H7 (cell line): ENCODE data around the gene GJD4. TPM values are rescaled to one million over a fixed set of nuclear protein-coding genes. Genes with fewer than 3 reads are reported as not detected.
A peak's percentile ranks its signal among the peaks of the same experiment; 100 is the strongest.

Experiments used
- DNase-seq: peaks from one replicate; pipeline ENCODE4 v3.0.0; 2012
- H3K27me3 ChIP-seq: 2 replicates; pipeline ENCODE4 v1.6.0; 2011; ENCODE audit warnings: mild to moderate bottlenecking, low read length; ENCODE audit not compliant: control insufficient read depth, insufficient read depth
- H3K36me3 ChIP-seq: replicated peaks from 2 replicates; pipeline ENCODE4 v1.5.1; 2011; ENCODE audit warnings: low read length; ENCODE audit not compliant: control insufficient read depth, insufficient read depth
- H3K4me3 ChIP-seq: 2 replicates; pipeline ENCODE4 v1.5.1; 2011; ENCODE audit warnings: low read depth, mild to moderate bottlenecking, control low read depth, low read length, moderate library complexity; ENCODE audit not compliant: insufficient read depth
- total RNA-seq: library from RNA; depleted of rRNA; stranded (reverse); fragments of >200 nt; shearing (Covaris generic); gene quantifications from 2 replicates; pipeline ENCODE4 v1.2.3, GENCODE V29; 2014

GJD4 gene
- total RNA-seq, 1 experiment from 2014 or later: not detected

GRCh38 chr10:35626971-35627507, 21.9 kb downstream of the GJD4 start:
- no peak overlapping the region for H3K4me3 ChIP-seq
- no peaks in the 10 kb centered on the region for H3K27me3 ChIP-seq
- H3K36me3 ChIP-seq: no peaks in the 10 kb centered on the region
- no peak for DNase-seq

- no peak for DNase-seq
- no peak overlapping the region for H3K4me3 ChIP-seq
- H3K36me3 ChIP-seq: no peaks in the 10 kb centered on the region
- no peaks in the 10 kb centered on the region for H3K27me3 ChIP-seq
Measured at GRCh38 chr10:35631404-35631803, 26.3 kb downstream of the GJD4 start.

- Histone ChIP-seq H3K4me3 (no peak overlapping the region), H3K27me3 (no peaks in the 10 kb centered on the region), H3K36me3 (no peaks in the 10 kb centered on the region)
- no peak for DNase-seq
Measured at GRCh38 chr10:35632027-35632426, 26.9 kb downstream of the GJD4 start.

- no peaks in the 10 kb centered on the region for H3K36me3 ChIP-seq
- DNase-seq: no peak
- no peak overlapping the region for H3K4me3 ChIP-seq
- peaks cover 2% of the 10 kb centered on the region; the same call in 1 of the 2 replicates for H3K27me3 ChIP-seq
Measured at GRCh38 chr10:35633006-35633980, 28.2 kb downstream of the GJD4 start.

GRCh38 chr10:35635576-35635975, 30.4 kb downstream of the GJD4 start:
- Histone ChIP-seq H3K27me3 (peaks cover 12% of the 10 kb centered on the region), H3K4me3 (no peak overlapping the region), H3K36me3 (no peaks in the 10 kb centered on the region)
- peak; percentile 59 for DNase-seq

- no peaks in the 10 kb centered on the region for H3K36me3 ChIP-seq
- H3K4me3 ChIP-seq: peak overlapping the region; percentile 65
- DNase-seq: no peak
- peaks cover 19% of the 10 kb centered on the region for H3K27me3 ChIP-seq
Measured at GRCh38 chr10:35636956-35637355, 31.8 kb downstream of the GJD4 start.

- DNase-seq: peak; percentile 58
- Histone ChIP-seq H3K36me3 (no peaks in the 10 kb centered on the region), H3K4me3 (peak overlapping the region; percentile 65; the same call in 1 of the 2 replicates), H3K27me3 (peaks cover 19% of the 10 kb centered on the region)
Measured at GRCh38 chr10:35637462-35637861, 32.3 kb downstream of the GJD4 start.

GRCh38 chr10:35638101-35638500, 33.0 kb downstream of the GJD4 start:
- no peaks in the 10 kb centered on the region for H3K36me3 ChIP-seq
- H3K4me3 ChIP-seq: peak overlapping the region; percentile 65; the same call in 1 of the 2 replicates
- DNase-seq: no peak
- H3K27me3 ChIP-seq: peaks cover 19% of the 10 kb centered on the region

GRCh38 chr10:35639021-35639727, 34.0 kb downstream of the GJD4 start:
- no peaks in the 10 kb centered on the region for H3K36me3 ChIP-seq

GRCh38 chr10:35639728-35640401, 34.7 kb downstream of the GJD4 start:
- DNase-seq: peak; percentile 61
- peaks cover 22% of the 10 kb centered on the region for H3K27me3 ChIP-seq
- peak overlapping the region; percentile 65 for H3K4me3 ChIP-seq
- no peaks in the 10 kb centered on the region for H3K36me3 ChIP-seq

More at GRCh38 chr10:35639021-35639727, 34.0 kb downstream of the GJD4 start:
- H3K4me3 ChIP-seq: peak overlapping the region; percentile 65
- peaks cover 22% of the 10 kb centered on the region for H3K27me3 ChIP-seq
- peak; percentile 81 for DNase-seq

- H3K36me3 ChIP-seq: no peaks in the 10 kb centered on the region
- peak overlapping the region; percentile 65 for H3K4me3 ChIP-seq
- H3K27me3 ChIP-seq: peaks cover 22% of the 10 kb centered on the region
- peak; percentile 86 for DNase-seq
Measured at GRCh38 chr10:35640474-35640873, 35.3 kb downstream of the GJD4 start.

- H3K4me3 ChIP-seq: peak overlapping the region; percentile 73
- H3K36me3 ChIP-seq: no peaks in the 10 kb centered on the region
- peaks cover 22% of the 10 kb centered on the region for H3K27me3 ChIP-seq
- no peak for DNase-seq
Measured at GRCh38 chr10:35640951-35641675, 36.0 kb downstream of the GJD4 start.

GRCh38 chr10:35641676-35642034, 36.5 kb downstream of the GJD4 start:
- Histone ChIP-seq H3K27me3 (peaks cover 22% of the 10 kb centered on the region), H3K36me3 (no peaks in the 10 kb centered on the region), H3K4me3 (peak overlapping the region; percentile 73)
- DNase-seq: peak; percentile 73
